SK-N-SH treated with all-trans-retinoic acid at 6 μM for 48 hours (cell line): ENCODE results near the gene TRNP1.

ENCODE experiments used
- ARNTL ChIP-seq: fragments of 450-650 bp; formaldehyde crosslinking; IDR thresholded peaks from 2 replicates; pipeline ENCODE4 v1.5.0; 2020; ENCODE audit warnings: low read depth, mild to moderate bottlenecking, moderate library complexity, borderline replicate concordance
- BACH2 ChIP-seq: fragments of 250-450 bp; sonication (Bioruptor Pico); IDR thresholded peaks from 2 replicates; pipeline ENCODE4 v1.9.0; 2021; ENCODE audit warnings: mild to moderate bottlenecking, borderline replicate concordance
- CSDC2 ChIP-seq: fragments of 250-450 bp; sonication (Bioruptor Pico); IDR thresholded peaks from 2 replicates; pipeline ENCODE4 v1.5.0; 2020; ENCODE audit warnings: mild to moderate bottlenecking, moderate library complexity
- ESRRG ChIP-seq: fragments of 250-450 bp; sonication (Bioruptor Pico); IDR thresholded peaks from 2 replicates; pipeline ENCODE4 v1.6.1; 2021; ENCODE audit warnings: mild to moderate bottlenecking
- TCF4 ChIP-seq: fragments of 250-450 bp; sonication (Bioruptor Pico); IDR thresholded peaks from 2 replicates; pipeline ENCODE4 v1.8.0; 2021; ENCODE audit warnings: mild to moderate bottlenecking, moderate library complexity, borderline replicate concordance
- TOX ChIP-seq: fragments of 250-450 bp; sonication (Bioruptor Pico); IDR thresholded peaks from 2 replicates; pipeline ENCODE4 v1.8.0; 2021; ENCODE audit warnings: mild to moderate bottlenecking, moderate library complexity, borderline replicate concordance
- ZFP3 ChIP-seq: fragments of 250-450 bp; sonication (Bioruptor Pico); IDR thresholded peaks from 2 replicates; pipeline ENCODE4 v1.5.0; 2020; ENCODE audit warnings: mild to moderate bottlenecking, moderate library complexity
- ZNF565 ChIP-seq: fragments of 450-650 bp; formaldehyde crosslinking; conservative IDR thresholded peaks from 2 replicates; pipeline ENCODE4 v1.5.0; 2020; ENCODE audit warnings: low read depth, mild to moderate bottlenecking, moderate library complexity
- TF ChIP-seq, protein P1 (sequence below): fragments of 250-450 bp; sonication (Bioruptor Pico); IDR thresholded peaks from 2 replicates; pipeline ENCODE4 v1.8.0; 2020; ENCODE audit warnings: mild to moderate bottlenecking, moderate library complexity, borderline replicate concordance
- TF ChIP-seq, protein P2 (sequence below): fragments of 250-450 bp; sonication (Bioruptor Pico); IDR thresholded peaks from 2 replicates; pipeline ENCODE4 v1.8.0; 2021; ENCODE audit warnings: low read depth, mild to moderate bottlenecking, moderate library complexity, borderline replicate concordance

DNA sequence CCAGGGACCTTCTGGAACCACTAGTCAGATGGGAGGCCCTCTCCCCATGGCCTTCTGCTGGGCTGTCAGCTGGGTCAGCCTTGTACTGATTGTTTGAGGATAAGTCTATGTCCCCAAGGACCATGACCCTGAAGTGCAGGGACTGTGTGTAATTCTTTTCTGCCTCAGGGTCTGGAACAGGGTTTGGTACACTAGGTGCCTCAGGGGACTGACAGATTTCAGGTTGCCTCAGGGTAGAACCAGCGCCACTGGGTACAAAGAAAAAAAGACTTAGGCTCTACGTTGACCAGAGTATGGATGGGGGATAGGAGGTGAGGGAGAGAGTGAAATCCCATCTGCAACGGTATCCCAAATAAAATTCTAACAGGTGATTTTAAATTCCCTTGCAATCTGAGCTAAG lies 36.2 kb upstream of the TRNP1 start:
- TF ChIP-seq, protein P1, sequence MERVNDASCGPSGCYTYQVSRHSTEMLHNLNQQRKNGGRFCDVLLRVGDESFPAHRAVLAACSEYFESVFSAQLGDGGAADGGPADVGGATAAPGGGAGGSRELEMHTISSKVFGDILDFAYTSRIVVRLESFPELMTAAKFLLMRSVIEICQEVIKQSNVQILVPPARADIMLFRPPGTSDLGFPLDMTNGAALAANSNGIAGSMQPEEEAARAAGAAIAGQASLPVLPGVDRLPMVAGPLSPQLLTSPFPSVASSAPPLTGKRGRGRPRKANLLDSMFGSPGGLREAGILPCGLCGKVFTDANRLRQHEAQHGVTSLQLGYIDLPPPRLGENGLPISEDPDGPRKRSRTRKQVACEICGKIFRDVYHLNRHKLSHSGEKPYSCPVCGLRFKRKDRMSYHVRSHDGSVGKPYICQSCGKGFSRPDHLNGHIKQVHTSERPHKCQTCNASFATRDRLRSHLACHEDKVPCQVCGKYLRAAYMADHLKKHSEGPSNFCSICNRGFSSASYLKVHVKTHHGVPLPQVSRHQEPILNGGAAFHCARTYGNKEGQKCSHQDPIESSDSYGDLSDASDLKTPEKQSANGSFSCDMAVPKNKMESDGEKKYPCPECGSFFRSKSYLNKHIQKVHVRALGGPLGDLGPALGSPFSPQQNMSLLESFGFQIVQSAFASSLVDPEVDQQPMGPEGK (CRISPR knock-in tag): no peak
- TF ChIP-seq ARNTL (CRISPR knock-in tag) (no peak), ESRRG (CRISPR knock-in tag) (no peak), TCF4 (CRISPR knock-in tag) (no peak), BACH2 (CRISPR knock-in tag) (no peak), ZNF565 (CRISPR knock-in tag) (no peak), CSDC2 (no peak), ZFP3 (CRISPR knock-in tag) (no peak), TOX (CRISPR knock-in tag) (no peak)
- TF ChIP-seq, protein P2, sequence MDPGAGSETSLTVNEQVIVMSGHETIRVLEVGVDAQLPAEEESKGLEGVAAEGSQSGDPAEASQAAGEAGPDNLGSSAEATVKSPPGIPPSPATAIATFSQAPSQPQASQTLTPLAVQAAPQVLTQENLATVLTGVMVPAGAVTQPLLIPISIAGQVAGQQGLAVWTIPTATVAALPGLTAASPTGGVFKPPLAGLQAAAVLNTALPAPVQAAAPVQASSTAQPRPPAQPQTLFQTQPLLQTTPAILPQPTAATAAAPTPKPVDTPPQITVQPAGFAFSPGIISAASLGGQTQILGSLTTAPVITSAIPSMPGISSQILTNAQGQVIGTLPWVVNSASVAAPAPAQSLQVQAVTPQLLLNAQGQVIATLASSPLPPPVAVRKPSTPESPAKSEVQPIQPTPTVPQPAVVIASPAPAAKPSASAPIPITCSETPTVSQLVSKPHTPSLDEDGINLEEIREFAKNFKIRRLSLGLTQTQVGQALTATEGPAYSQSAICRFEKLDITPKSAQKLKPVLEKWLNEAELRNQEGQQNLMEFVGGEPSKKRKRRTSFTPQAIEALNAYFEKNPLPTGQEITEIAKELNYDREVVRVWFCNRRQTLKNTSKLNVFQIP: no peak
